ENCODE measurements around the gene ASXL1. TPM values are rescaled to one million over a fixed set of nuclear protein-coding genes. Genes with fewer than 3 reads are reported as not detected.
A peak's percentile ranks its signal among the peaks of the same experiment; 100 is the strongest.

Gene ASXL1
- total RNA-seq, 1 donor from 2014 or later = 142 TPM

DNA sequence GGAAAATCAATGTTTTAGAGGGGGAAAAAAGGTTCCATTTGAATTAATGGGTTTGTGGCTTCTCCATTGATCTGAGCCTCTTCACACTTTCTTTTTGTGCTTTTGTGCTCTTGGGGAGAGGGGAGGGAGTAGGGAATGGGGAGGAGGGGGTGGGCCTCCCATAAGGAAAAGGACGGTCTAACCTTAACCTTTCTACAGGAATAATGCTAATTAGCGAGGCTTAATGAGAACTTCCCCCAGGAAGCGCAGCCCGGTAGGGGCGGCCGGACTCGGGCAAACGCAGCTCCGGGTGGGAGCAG, 124.0 kb downstream of the ASXL1 start:
- intact Hi-C loops (cut with micrococcal nuclease) = loop anchor here (5.0 to 10.0 kb wide), 2 partner anchors 150 to 1883 kb away; partner anchors contain the start of gene ITCH
- H3K36me3 Mint-ChIP-seq (ENCODE audit: low read depth) = peaks cover 6% of the 10 kb centered on the region
- H3K27ac Mint-ChIP-seq = no peak overlapping the region
- H3K9me3 Mint-ChIP-seq = no peaks in the 10 kb centered on the region
- H3K4me1 Mint-ChIP-seq = peaks cover 16% of the 10 kb centered on the region
- H3K4me3 Mint-ChIP-seq = peak overlapping the region; percentile 16
- H3K27me3 Mint-ChIP-seq = no peaks in the 10 kb centered on the region
- no peak for DNase-seq

DNA sequence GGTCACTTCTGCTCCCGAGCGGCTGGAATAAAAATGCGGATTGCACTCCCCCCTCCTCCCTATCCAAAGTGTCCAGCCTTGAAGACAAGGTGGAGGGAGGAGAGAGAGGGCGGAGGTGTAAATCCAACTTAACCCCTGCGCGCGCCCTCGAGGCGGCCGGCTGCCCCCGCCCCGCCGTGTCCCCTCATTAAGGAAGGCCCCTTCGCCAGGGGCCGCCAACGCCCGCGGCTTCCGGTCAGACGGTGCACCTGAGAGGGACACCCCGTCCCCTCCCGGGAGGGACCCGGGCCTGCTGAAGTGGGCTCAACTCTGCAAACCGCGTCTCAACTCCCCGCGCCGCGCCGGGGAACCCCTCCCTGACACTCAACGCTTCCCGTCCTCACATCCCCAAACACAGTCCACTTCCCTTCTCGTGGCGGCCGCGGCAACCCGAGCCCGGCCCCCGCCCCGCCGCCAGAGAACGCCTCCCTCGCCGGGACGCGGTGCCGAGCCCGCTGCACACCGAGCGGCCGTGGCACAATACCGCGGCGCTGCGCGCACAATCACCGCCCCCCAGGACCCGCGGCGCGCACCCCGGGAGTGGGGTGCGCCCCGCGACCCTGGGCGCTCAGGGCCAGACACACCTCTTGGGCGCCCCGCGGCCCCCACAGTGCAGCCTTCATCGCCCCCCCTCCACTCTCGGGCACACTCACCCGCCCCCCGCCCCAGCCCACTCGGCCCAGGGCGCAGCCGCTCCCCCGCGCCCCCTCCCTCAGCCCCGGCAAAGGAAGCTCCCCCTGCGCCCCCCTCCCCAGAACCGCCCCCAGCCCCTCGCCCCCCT, 124.5 kb downstream of the ASXL1 start:
- peak; percentile 79 for DNase-seq
- intact Hi-C loops (cut with micrococcal nuclease) = loop anchor here (5.0 to 10.0 kb wide), 2 partner anchors 150 to 1882 kb away; partner anchors contain the start of gene ITCH
- Mint-ChIP-seq H3K4me1 (peaks cover 16% of the 10 kb centered on the region), H3K9me3 (no peaks in the 10 kb centered on the region), H3K4me3 (peak overlapping the region; percentile 73), H3K27me3 (no peaks in the 10 kb centered on the region), H3K36me3 (ENCODE audit: low read depth) (peaks cover 9% of the 10 kb centered on the region), H3K27ac (no peak overlapping the region)

DNA sequence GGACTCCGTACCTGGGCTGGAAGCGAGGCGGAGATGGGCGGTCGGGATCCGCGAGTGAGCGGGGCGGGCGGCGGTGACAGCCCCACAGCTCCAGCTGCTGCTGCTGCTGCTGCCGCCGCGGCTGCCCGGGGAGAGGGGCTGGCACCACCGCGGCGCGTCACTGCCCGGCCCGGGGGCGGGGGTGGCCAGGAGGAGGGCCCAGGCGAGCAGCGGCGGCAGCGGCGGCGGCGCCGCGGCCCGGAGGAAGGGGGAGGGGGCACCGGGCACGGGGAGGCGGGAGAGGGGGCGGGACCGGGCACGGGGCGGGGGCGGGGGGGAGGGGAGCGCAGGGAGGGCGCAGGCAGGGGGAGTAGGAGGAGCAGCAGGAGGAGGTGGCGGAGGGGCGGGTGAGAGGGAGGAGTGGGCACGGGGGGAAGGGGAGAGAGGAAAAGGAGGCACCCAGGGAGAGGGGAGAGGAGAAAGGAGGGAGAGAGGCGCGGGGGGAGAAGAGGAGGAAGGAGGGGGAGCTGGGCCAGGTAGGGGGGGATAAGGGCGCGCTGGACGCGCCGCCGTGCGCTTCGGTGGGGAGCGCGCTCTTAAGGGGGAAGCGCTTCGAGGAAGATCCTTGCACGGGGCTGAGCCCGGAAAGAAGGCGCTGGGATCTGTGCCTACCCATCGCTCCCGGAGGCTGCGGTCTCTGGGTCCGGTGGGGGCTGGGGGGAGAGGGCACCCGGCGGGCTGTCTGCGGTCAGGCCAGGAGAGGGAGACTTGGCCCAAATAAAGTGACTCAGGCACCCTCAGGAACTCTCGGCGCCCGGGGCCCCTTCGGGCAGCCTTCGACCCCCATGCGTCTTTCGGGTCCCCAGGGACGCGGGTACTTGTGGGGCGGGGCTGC, 125.5 kb downstream of the ASXL1 start:
- H3K4me1 Mint-ChIP-seq = peaks cover 19% of the 10 kb centered on the region
- H3K9me3 Mint-ChIP-seq = no peaks in the 10 kb centered on the region
- peak overlapping the region; percentile 15 for H3K27ac Mint-ChIP-seq
- H3K36me3 Mint-ChIP-seq (ENCODE audit: low read depth) = peaks cover 9% of the 10 kb centered on the region
- peak; percentile 86 for DNase-seq
- H3K27me3 Mint-ChIP-seq = no peaks in the 10 kb centered on the region
- H3K4me3 Mint-ChIP-seq = peak overlapping the region; percentile 82
- intact Hi-C loops (cut with micrococcal nuclease) = loop anchor here (5.0 to 10.0 kb wide), 2 partner anchors 151 to 1881 kb away; partner anchors contain the start of gene ITCH

DNA sequence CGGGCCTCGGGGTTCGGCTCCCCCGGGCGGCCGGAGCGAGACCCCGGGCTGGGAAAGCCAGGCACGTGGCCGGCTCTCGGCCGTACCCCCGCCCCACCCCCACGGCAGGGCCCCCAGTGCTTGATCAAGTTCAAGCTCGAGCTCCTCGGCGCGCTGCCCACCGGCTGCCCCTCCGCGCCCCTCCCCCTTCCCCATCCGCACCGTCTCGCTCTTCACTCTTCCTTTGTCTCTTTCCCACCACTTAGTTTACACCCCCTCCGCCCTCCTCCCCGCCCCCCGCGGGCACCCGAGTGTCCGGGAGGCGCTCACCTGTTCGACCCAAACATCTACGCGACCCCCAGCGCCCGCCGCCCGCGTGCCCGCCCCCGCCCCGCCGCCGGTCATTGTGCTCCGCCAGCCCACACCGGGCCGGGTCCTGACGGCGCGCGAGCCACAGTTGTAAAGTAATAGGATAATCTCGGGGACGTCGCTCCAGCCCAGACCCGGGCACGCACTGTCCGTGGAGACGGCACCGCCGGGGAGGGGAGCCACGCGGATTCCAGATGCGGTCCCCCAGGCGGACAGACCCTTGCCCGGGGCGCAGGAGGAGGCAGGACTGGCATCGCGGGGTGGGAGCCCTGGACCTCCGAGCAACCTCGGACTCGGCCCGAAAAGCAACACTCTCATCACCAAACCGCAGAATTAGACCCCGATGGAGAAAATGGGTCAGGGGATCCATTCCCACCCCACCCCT, 126.3 kb downstream of the ASXL1 start:
- intact Hi-C loops (cut with micrococcal nuclease) = loop anchor here (5.0 to 10.0 kb wide), 2 partner anchors 152 to 1880 kb away; partner anchors contain the start of gene ITCH
- Mint-ChIP-seq H3K27me3 (no peaks in the 10 kb centered on the region), H3K36me3 (ENCODE audit: low read depth) (peaks cover 9% of the 10 kb centered on the region), H3K4me1 (peaks cover 19% of the 10 kb centered on the region), H3K9me3 (no peaks in the 10 kb centered on the region), H3K4me3 (peak overlapping the region; percentile 85), H3K27ac (no peak overlapping the region)
- DNase-seq = peak; percentile 72

- peaks cover 19% of the 10 kb centered on the region for H3K4me1 Mint-ChIP-seq
- H3K36me3 Mint-ChIP-seq (ENCODE audit: low read depth) = peaks cover 10% of the 10 kb centered on the region
- H3K27me3 Mint-ChIP-seq = no peaks in the 10 kb centered on the region
- intact Hi-C loops (cut with micrococcal nuclease) = loop anchor here (1.0 to 10.0 kb wide), 4 partner anchors 128 to 1880 kb away; partner anchors contain the start of genes ASXL1 and ITCH
- H3K27ac Mint-ChIP-seq = peak overlapping the region; percentile 86
- peak; percentile 94 for DNase-seq
- H3K4me3 Mint-ChIP-seq = peak overlapping the region; percentile 85
- no peaks in the 10 kb centered on the region for H3K9me3 Mint-ChIP-seq
Measured at GRCh38 chr20:32484958-32485769, 127.0 kb downstream of the ASXL1 start.

DNA sequence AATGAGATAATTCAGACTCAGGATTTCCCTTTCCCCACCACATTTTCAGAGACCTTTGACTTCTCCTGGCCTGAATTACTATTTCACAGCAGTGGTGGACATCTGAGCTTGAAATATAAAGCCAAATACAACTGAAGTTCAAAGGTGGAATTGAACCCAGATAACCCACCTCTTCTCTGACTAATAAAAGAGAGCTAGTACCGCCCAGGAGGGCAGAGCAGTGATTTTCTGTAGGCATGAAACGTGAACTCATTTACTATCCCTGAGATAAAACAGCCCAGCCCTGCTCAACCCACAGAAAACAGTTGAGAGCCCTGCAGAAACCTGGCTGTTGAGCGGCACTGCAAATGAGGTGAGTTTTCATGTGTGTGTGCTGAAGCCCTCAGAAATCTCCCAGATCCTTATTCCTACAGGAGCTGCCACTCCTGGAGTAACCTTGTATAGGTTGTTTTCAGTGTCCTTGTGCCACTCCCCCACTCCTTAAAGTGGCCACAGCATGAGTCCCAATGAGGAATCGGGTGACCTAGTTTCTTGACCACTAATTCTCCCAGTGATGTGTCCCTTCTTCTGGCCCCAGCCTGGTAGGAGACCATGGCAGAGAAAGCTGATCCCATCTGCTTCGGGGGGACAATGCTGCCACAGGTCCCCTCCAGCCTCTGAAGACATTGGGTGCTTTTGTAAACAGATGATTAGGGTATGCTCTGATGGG, 127.8 kb downstream of the ASXL1 start:
- Mint-ChIP-seq H3K36me3 (ENCODE audit: low read depth) (peaks cover 15% of the 10 kb centered on the region), H3K4me3 (no peak overlapping the region), H3K27ac (no peak overlapping the region), H3K9me3 (no peaks in the 10 kb centered on the region), H3K27me3 (no peaks in the 10 kb centered on the region), H3K4me1 (peaks cover 18% of the 10 kb centered on the region)
- intact Hi-C loops (cut with micrococcal nuclease) = loop anchor here (1.0 to 10.0 kb wide), 3 partner anchors 129 to 1879 kb away; partner anchors contain the start of genes ASXL1 and ITCH
- no peak for DNase-seq

DNA sequence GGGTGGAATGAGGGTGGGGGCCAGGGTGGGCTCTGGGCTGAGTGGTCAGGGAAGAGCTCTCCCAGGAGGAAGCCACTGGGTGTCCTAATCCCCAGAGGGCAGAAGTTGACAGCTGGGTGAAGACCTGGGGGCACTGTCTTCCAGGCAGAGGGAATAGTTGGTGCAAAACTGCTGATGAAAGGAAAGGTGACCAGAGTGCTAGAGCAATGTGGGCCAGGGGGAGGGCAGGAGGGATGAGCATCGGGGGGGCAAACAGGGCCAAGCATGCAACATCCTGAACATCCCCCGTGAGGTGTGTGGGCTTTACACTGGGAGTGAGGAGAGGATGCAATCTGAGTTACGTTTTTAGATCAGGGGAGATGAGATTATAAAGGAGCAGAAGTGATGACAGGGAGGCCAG, 129.2 kb downstream of the ASXL1 start:
- Mint-ChIP-seq H3K27ac (no peak overlapping the region), H3K27me3 (no peaks in the 10 kb centered on the region), H3K4me3 (no peak overlapping the region), H3K4me1 (peaks cover 17% of the 10 kb centered on the region), H3K36me3 (ENCODE audit: low read depth) (peaks cover 18% of the 10 kb centered on the region), H3K9me3 (no peaks in the 10 kb centered on the region)
- intact Hi-C loops (cut with micrococcal nuclease) = loop anchor here (5.0 to 10.0 kb wide), 2 partner anchors 130 to 1877 kb away; partner anchors contain the start of genes ASXL1 and ITCH
- DNase-seq = no peak

DNA sequence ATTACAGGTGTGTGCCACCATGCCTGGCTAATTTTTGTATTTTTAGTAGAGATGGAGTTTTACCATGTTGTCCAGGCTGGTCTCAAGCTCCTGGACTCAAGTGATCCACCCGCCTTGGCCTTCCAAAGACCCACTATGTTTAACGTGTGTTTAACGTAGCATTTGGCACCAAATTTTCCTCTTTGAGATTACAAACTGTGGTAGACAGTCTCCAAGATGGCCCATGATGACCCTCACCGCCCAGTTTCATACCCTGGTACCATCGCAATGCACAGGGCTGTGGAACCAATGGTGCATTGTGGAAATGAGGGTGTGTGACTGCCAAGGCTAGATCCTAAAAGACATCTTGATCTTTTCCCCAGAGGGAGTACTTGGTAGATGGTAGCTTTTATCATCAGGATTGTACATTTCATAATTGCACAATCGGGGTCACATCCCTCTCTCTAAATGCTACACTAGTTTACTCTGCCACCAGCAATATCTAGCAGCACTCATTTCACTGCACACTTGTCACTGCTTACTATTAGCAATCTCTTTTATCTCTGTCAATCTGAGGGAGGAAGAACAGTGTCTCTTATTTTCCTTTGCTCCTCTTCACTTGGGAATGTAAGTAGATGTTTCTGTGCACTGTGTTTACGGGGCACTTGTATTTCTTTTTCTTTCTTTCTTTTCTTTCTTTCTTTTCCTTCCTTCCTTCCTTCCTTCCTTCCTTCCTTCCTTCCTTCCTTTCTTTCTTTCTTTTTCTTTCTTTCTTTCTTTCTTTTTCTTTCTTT, 130.1 kb downstream of the ASXL1 start:
- no peaks in the 10 kb centered on the region for H3K27me3 Mint-ChIP-seq
- H3K4me3 Mint-ChIP-seq = no peak overlapping the region
- intact Hi-C loops (cut with micrococcal nuclease) = loop anchor here (5.0 to 10.0 kb wide), 2 partner anchors 131 to 1877 kb away; partner anchors contain the start of genes ASXL1 and ITCH
- H3K36me3 Mint-ChIP-seq (ENCODE audit: low read depth) = peaks cover 18% of the 10 kb centered on the region
- no peak overlapping the region for H3K27ac Mint-ChIP-seq
- no peaks in the 10 kb centered on the region for H3K9me3 Mint-ChIP-seq
- DNase-seq = no peak
- H3K4me1 Mint-ChIP-seq = peaks cover 17% of the 10 kb centered on the region

Other genes with a start within 250 kb of the ASXL1 start
- gene TM9SF4, start 248.6 kb upstream of the ASXL1 start, total RNA-seq = 48.9 and 49.8 TPM in 2 replicates
- gene PLAGL2, start 150.6 kb upstream of the ASXL1 start, total RNA-seq = 119 and 120 TPM in 2 replicates
- gene POFUT1, start 150.5 kb upstream of the ASXL1 start, total RNA-seq = 65.7 and 68.1 TPM in 2 replicates
- gene KIF3B, start 80.7 kb upstream of the ASXL1 start, total RNA-seq = 34.7 and 35.5 TPM in 2 replicates
- 13.0 and 18.0 TPM in 2 replicates for gene NOL4L, start 227.0 kb downstream of the ASXL1 start, total RNA-seq